ENCODE data around the gene PIP5KL1. TPM values are rescaled to one million over a fixed set of nuclear protein-coding genes. Genes with fewer than 3 reads are reported as not detected.

Gene PIP5KL1
- total RNA-seq, 1 donor from 2014 or later, result not detected

GRCh38 chr9:127912882-127913281 is 17.7 kb downstream of the PIP5KL1 start:
- DNase-seq, result no peak

- DNase-seq, result no peak
Measured at GRCh38 chr9:127912296-127912695, 18.3 kb downstream of the PIP5KL1 start.

GRCh38 chr9:127910613-127911205 is 19.9 kb downstream of the PIP5KL1 start:
- no peak for DNase-seq

- DNase-seq, result no peak
Measured at GRCh38 chr9:127909839-127910273, 20.7 kb downstream of the PIP5KL1 start.

- DNase-seq, result no peak
Measured at GRCh38 chr9:127908660-127908926, 22.0 kb downstream of the PIP5KL1 start.

- DNase-seq, result no peak
Measured at GRCh38 chr9:127907867-127908659, 22.5 kb downstream of the PIP5KL1 start.

- DNase-seq, result no peak
Measured at GRCh38 chr9:127905788-127906191, 24.8 kb downstream of the PIP5KL1 start.

GRCh38 chr9:127905004-127905728 is 25.4 kb downstream of the PIP5KL1 start:
- no peak for DNase-seq

GRCh38 chr9:127904561-127905003 is 26.0 kb downstream of the PIP5KL1 start:
- DNase-seq, result peak; percentile 83

- DNase-seq, result peak; percentile 54
Measured at GRCh38 chr9:127903557-127904475, 26.8 kb downstream of the PIP5KL1 start.

- peak; percentile 86 for DNase-seq
Measured at GRCh38 chr9:127899128-127899943, 31.2 kb downstream of the PIP5KL1 start, which contains the start of gene ST6GALNAC6. Gene ST6GALNAC6 (minus strand): TSS chr9:127899603. CDS start chr9:127897981, 1,622 bp downstream.

GRCh38 chr9:127898433-127899127 is 32.0 kb downstream of the PIP5KL1 start:
- DNase-seq, result peak; percentile 67

- DNase-seq, result peak; percentile 90
Measured at GRCh38 chr9:127897193-127897692, 33.3 kb downstream of the PIP5KL1 start.

- DNase-seq, result no peak
Measured at GRCh38 chr9:127896395-127897192, 34.0 kb downstream of the PIP5KL1 start.

- no peak for DNase-seq
Measured at GRCh38 chr9:127895811-127896210, 34.8 kb downstream of the PIP5KL1 start.

GRCh38 chr9:127893392-127893791 is 37.2 kb downstream of the PIP5KL1 start:
- DNase-seq, result no peak

- DNase-seq, result no peak
Measured at GRCh38 chr9:127892831-127893230, 37.7 kb downstream of the PIP5KL1 start.

- no peak for DNase-seq
Measured at GRCh38 chr9:127890053-127890452, 40.5 kb downstream of the PIP5KL1 start.

- DNase-seq, result no peak
Measured at GRCh38 chr9:127887792-127888191, 42.8 kb downstream of the PIP5KL1 start.

Measured in tongue (tissue), 2 donors.